Hepatocyte (in vitro differentiated cells): ENCODE data around the gene SYT8. TPM values are rescaled to one million over a fixed set of nuclear protein-coding genes. Genes with fewer than 3 reads are reported as not detected.

Source experiments
- DNase-seq: peaks from one replicate; pipeline ENCODE4 v3.0.0-alpha.2; 2016; ENCODE audit warnings: low spot score
- H2AFZ ChIP-seq: fragments of 200-600 bp; sonication (generic); 2 replicates; pipeline ENCODE4 v1.6.0; 2016; ENCODE audit warnings: antibody characterized with exemption, mild to moderate bottlenecking
- H3K27ac ChIP-seq: fragments of 200-600 bp; sonication (generic); 2 replicates; pipeline ENCODE4 v1.5.1; 2016; ENCODE audit warnings: mild to moderate bottlenecking
- H3K27me3 ChIP-seq: fragments of 200-600 bp; sonication (generic); 2 replicates; pipeline ENCODE4 v1.6.1; 2016
- H3K36me3 ChIP-seq: fragments of 200-600 bp; sonication (generic); replicated peaks from 2 replicates; pipeline ENCODE4 v1.5.1; 2016; ENCODE audit warnings: low read depth; ENCODE audit not compliant: insufficient read depth
- H3K4me1 ChIP-seq: fragments of 200-600 bp; sonication (generic); 2 replicates; pipeline ENCODE4 v1.5.1; 2016; ENCODE audit warnings: mild to moderate bottlenecking, moderate library complexity; ENCODE audit not compliant: insufficient read depth
- H3K4me2 ChIP-seq: fragments of 200-600 bp; sonication (generic); 2 replicates; pipeline ENCODE4 v1.6.0; 2016
- H3K4me3 ChIP-seq: fragments of 200-600 bp; sonication (generic); 2 replicates; pipeline ENCODE4 v1.5.1; 2016; ENCODE audit warnings: mild to moderate bottlenecking
- H3K79me2 ChIP-seq: fragments of 200-600 bp; sonication (generic); 2 replicates; pipeline ENCODE4 v1.6.0; 2017; ENCODE audit warnings: mild to moderate bottlenecking
- H3K9me2 ChIP-seq: fragments of 200-600 bp; sonication (generic); replicated peaks from 2 replicates; pipeline ENCODE4 v1.6.0; 2017; ENCODE audit warnings: mild to moderate bottlenecking; ENCODE audit not compliant: insufficient read depth
- H3K9me3 ChIP-seq: fragments of 200-600 bp; sonication (generic); 2 replicates; pipeline ENCODE4 v1.5.1; 2016; ENCODE audit warnings: low read depth, mild to moderate bottlenecking
- H4K20me1 ChIP-seq: fragments of 200-600 bp; sonication (generic); 2 replicates; pipeline ENCODE4 v1.6.0; 2016; ENCODE audit warnings: mild to moderate bottlenecking; ENCODE audit not compliant: insufficient read depth, poor library complexity, severe bottlenecking
- EZH2 ChIP-seq: fragments of 200-600 bp; sonication (generic); IDR thresholded peaks from 2 replicates; pipeline ENCODE4 v1.6.1; 2016; ENCODE audit warnings: antibody characterized with exemption, mild to moderate bottlenecking, borderline replicate concordance
- EZH2phosphoT487 ChIP-seq: fragments of 200-600 bp; sonication (generic); IDR thresholded peaks from one replicate; pipeline ENCODE4 v1.6.1; 2018; ENCODE audit warnings: antibody characterized with exemption, mild to moderate bottlenecking, low read depth, moderate library complexity; ENCODE audit not compliant: unreplicated experiment, severe bottlenecking
- WGBS: methylation state at CpG from one replicate; pipeline ENCODE4 v1.1.6; 2016; ENCODE audit warnings: low lambda C conversion rate; ENCODE audit errors: missing lambda C conversion rate; 5-methylcytosine and 5-hydroxymethylcytosine counted together
- polyA plus RNA-seq: library from polyadenylated mRNA; unstranded; fragments of >200 nt; fragmentation: Nextera tagmentation; extraction: Ambion mirVana; gene quantifications from 2 replicates; pipeline ENCODE4 v1.2.1, GENCODE V29; 2016
- total RNA-seq: library from RNA; depleted of rRNA; stranded (reverse); fragments of >200 nt; gene quantifications from 2 replicates; pipeline ENCODE4 v1.2.3, GENCODE V29; 2014
- TF ChIP-seq, protein P1 (sequence below): fragments of 200-600 bp; sonication (generic); IDR thresholded peaks from 2 replicates; pipeline ENCODE4 v1.5.1; 2016; ENCODE audit warnings: antibody characterized with exemption, mild to moderate bottlenecking; ENCODE audit not compliant: poor library complexity

Gene SYT8
- total and polyA plus RNA-seq, 2 experiments from 2014 or later, result 6.3 to 29.2 TPM

DNA sequence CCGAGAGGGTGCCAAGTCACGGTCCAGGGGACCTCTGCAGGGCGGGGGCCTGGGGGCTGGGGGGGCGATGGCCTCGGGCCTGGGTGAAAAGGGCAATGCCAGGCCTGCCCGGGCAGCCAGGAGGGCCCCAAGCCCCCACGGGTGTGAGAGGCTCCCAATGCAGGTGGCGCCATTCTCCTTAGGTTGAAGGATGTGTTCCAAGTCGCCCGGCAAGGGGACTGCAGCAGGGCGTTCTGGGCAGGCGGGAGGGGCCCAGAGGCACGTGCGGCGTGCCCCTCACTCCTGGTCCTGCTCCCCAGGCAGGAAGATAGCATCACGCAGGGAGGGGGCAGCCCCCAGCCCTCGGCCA, 3.3 kb downstream of the SYT8 start:
- no peaks in the 10 kb centered on the region for H3K9me2 ChIP-seq

DNA sequence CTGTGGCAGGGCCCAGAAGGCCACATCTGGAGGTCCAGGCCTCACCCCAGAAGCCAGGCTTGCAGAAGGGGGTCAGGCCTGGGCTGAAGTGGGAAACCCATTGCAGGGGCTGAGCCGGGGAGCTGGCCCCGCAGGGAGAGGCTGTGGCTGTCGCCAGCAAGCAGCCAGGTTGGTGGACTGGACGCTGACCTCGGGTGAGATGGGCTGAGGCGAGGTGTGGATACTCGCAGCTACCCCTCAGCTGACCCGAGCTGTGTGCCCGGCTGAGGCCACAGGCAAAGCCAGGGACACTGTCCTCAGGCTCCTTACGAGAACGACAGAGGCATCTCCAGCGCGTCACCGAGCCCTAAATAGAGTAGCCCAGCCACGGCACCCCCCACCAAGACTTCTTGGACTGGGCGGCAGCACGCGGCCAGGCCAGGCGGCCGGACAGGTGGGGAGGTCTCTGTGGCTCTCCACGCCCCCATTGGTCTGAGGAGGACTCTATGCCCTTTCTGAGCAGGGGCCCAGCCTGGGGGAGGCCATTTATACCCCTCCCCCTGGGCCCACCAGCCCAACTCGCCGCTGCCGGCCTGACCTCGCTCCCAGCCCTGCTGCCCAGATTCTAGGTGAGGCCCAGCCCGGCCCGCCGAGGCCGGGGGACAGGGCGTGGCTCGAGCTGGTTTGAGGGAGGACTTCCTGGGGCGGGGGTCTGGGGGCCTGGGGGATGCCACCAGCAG, 3.8 kb downstream of the SYT8 start, which contains the start of gene TNNI2:
Gene TNNI2, plus strand, starts transcription at position 556 of the 719 bp plus-strand sequence. CDS start 716 bp downstream, outside the sequence.
- peaks cover 26% of the 10 kb centered on the region for H3K4me1 ChIP-seq
- no peaks in the 10 kb centered on the region for H3K9me3 ChIP-seq
- no peaks in the 10 kb centered on the region for H3K9me2 ChIP-seq
- 91% methylated on average over 29 of the region's 32 CpGs for WGBS
- no peaks in the 10 kb centered on the region for H3K79me2 ChIP-seq
- peak within 1 kb of the TSS; percentile 6 for H3K4me2 ChIP-seq
- DNase-seq, result no peak
- H3K27ac ChIP-seq, result peak within 1 kb of the TSS; percentile 55
- H2AFZ ChIP-seq, result no peak within 1 kb of the TSS
- no peaks in the 10 kb centered on the region for H3K36me3 ChIP-seq
- H3K27me3 ChIP-seq, result no peaks in the 10 kb centered on the region
- H3K4me3 ChIP-seq, result no peak within 1 kb of the TSS
- H4K20me1 ChIP-seq, result no peaks in the 10 kb centered on the region
- TF ChIP-seq EZH2 (no peak), EZH2phosphoT487 (no peak)
- TF ChIP-seq, protein P1, sequence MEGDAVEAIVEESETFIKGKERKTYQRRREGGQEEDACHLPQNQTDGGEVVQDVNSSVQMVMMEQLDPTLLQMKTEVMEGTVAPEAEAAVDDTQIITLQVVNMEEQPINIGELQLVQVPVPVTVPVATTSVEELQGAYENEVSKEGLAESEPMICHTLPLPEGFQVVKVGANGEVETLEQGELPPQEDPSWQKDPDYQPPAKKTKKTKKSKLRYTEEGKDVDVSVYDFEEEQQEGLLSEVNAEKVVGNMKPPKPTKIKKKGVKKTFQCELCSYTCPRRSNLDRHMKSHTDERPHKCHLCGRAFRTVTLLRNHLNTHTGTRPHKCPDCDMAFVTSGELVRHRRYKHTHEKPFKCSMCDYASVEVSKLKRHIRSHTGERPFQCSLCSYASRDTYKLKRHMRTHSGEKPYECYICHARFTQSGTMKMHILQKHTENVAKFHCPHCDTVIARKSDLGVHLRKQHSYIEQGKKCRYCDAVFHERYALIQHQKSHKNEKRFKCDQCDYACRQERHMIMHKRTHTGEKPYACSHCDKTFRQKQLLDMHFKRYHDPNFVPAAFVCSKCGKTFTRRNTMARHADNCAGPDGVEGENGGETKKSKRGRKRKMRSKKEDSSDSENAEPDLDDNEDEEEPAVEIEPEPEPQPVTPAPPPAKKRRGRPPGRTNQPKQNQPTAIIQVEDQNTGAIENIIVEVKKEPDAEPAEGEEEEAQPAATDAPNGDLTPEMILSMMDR, result no peak

More for the DNA sequence above, 3.3 kb downstream of the SYT8 start:
- DNase-seq, result no peak
- Histone ChIP-seq H3K4me3 (no peak overlapping the region), H3K27ac (peak overlapping the region; percentile 55), H2AFZ (no peak overlapping the region), H3K79me2 (no peaks in the 10 kb centered on the region), H3K36me3 (no peaks in the 10 kb centered on the region), H3K4me1 (peaks cover 32% of the 10 kb centered on the region), H4K20me1 (no peaks in the 10 kb centered on the region), H3K4me2 (peak overlapping the region; percentile 6), H3K27me3 (no peaks in the 10 kb centered on the region), H3K9me3 (no peaks in the 10 kb centered on the region)
- 67% methylated on average over 10 of the region's 17 CpGs for WGBS
- TF ChIP-seq, protein P1, result no peak
- TF ChIP-seq EZH2 (no peak), EZH2phosphoT487 (no peak)

DNA sequence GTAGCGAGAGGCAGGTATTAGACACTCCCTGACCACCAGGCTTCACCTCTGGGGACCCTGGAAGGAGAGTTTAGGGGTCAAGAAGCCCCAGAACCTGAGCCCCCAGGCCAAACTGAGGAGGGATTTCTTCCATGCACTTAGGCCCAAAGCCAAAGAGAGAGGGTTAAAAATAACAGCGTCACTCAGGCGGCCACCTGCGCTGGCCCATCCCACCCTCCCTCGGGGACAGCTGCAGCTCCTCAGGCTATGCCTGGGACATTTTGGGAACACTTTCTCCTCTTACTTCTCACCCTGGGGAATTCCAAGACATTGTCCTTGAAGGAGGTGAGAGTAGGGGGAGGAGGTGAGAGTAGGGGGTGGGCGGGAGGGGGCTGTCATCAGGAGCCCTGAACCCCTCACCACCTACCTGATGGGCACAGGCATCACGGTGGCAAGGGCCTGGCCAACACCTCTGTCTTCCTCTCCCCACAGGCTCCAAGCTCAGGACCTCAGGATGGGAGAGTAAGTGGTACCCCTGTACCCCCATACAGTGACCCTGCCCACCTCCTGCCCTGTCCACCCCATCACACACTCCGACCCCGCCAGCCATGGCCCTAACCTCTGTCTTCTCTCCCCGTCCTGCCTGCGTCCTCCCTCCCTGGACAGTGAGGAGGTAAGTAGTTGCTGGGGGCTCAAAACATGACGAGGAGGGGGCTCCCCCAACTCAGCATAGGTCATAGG, 4.6 kb downstream of the SYT8 start:
- H3K27me3 ChIP-seq, result no peaks in the 10 kb centered on the region
- 83% methylated on average over 10 of the region's 12 CpGs for WGBS
- no peak overlapping the region for H3K4me2 ChIP-seq
- H3K36me3 ChIP-seq, result no peaks in the 10 kb centered on the region
- H3K9me2 ChIP-seq, result no peaks in the 10 kb centered on the region
- H2AFZ ChIP-seq, result no peak overlapping the region
- no peak for TF ChIP-seq EZH2phosphoT487
- TF ChIP-seq EZH2, result no peak
- TF ChIP-seq, protein P1, result no peak
- no peaks in the 10 kb centered on the region for H3K79me2 ChIP-seq
- no peaks in the 10 kb centered on the region for H4K20me1 ChIP-seq
- no peak overlapping the region for H3K4me3 ChIP-seq
- no peak for DNase-seq
- H3K27ac ChIP-seq, result no peak overlapping the region
- peaks cover 23% of the 10 kb centered on the region for H3K4me1 ChIP-seq
- H3K9me3 ChIP-seq, result no peaks in the 10 kb centered on the region
